ENCODE results near the gene HOXA7. TPM values are rescaled to one million over a fixed set of nuclear protein-coding genes. Genes with fewer than 3 reads are reported as not detected.

HOXA7 gene
- total and polyA plus RNA-seq, 2 of the 8 experiments (the other 6 are each of a cell fraction or from before 2014, with no cell fraction given), result 0.03 TPM; not detected in 1

GRCh38 chr7:27194686-27195379, 38.4 kb upstream of the HOXA7 start (continued):
- TF ChIP-seq HDAC2 (IDR thresholded peaks at IDR 0.05; ENCODE audit: borderline replicate concordance in 1 of 2, low read depth in 2 of 2, low read length in 2 of 2) (no peak), SIN3A (conservative IDR thresholded peaks at IDR 0.05 in 1 of 2, IDR thresholded peaks at IDR 0.05 in 1 of 2; ENCODE audit: low read depth in 1 of 2, low read length in 2 of 2) (no peak), NRF1 (IDR thresholded peaks at IDR 0.05; ENCODE audit: low read depth, low read length) (no peak), CREB1 (IDR thresholded peaks at IDR 0.05) (no peak), SIX5 (IDR thresholded peaks at IDR 0.05; ENCODE audit: low read depth, low read length) (no peak), E2F6 (IDR thresholded peaks at IDR 0.05) (no peak), TAF1 (IDR thresholded peaks at IDR 0.05; ENCODE audit: low read depth, low read length) (no peak), TEAD4 (IDR thresholded peaks at IDR 0.05; ENCODE audit: low read depth, low read length) (no peak)
- TF ChIP-seq, protein P1, sequence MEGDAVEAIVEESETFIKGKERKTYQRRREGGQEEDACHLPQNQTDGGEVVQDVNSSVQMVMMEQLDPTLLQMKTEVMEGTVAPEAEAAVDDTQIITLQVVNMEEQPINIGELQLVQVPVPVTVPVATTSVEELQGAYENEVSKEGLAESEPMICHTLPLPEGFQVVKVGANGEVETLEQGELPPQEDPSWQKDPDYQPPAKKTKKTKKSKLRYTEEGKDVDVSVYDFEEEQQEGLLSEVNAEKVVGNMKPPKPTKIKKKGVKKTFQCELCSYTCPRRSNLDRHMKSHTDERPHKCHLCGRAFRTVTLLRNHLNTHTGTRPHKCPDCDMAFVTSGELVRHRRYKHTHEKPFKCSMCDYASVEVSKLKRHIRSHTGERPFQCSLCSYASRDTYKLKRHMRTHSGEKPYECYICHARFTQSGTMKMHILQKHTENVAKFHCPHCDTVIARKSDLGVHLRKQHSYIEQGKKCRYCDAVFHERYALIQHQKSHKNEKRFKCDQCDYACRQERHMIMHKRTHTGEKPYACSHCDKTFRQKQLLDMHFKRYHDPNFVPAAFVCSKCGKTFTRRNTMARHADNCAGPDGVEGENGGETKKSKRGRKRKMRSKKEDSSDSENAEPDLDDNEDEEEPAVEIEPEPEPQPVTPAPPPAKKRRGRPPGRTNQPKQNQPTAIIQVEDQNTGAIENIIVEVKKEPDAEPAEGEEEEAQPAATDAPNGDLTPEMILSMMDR (IDR thresholded peaks at IDR 0.05; ENCODE audit: control extremely low read depth in 1 of 3, insufficient read depth in 1 of 3, low read depth in 1 of 3, low read length in 3 of 3), result no peak

All from H1 (cell line).